ENCODE measurements around the gene BBS9.

Gene BBS9

DNA sequence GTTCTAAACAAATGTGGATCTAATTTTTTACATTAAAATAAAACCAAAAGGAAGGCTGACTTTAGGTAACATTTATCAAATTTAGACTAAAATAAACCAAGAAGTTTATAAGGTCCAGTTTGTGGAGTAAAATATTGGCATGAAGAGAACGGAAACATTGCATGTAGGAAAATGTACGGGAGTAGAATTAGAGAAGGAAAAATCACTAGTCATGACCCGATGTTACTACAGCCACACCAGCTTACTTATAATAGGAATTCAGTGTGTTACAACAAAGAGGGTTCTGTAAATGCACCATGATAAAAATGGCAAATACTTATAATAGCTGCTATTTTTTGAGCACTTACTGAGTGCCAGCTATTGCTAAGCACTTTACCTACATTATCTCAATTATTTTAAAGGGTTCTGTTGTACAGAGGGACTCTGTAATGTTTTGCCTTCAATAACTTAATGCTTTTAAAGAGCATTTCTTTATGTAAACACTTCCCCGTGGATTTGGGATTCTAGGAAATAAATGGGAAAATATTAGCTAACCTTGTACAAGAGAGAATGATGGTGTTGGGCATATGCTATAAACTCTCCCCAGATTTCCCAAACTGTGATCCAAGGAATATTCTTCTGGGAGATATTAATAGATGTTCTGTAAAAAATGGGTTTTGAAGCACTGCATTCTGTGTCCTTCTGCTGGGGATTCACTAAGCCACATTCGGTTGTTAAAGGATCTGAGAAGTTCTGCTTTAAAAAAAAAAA lies 296.7 kb downstream of the BBS9 start:
- TF ChIP-seq, protein P1, sequence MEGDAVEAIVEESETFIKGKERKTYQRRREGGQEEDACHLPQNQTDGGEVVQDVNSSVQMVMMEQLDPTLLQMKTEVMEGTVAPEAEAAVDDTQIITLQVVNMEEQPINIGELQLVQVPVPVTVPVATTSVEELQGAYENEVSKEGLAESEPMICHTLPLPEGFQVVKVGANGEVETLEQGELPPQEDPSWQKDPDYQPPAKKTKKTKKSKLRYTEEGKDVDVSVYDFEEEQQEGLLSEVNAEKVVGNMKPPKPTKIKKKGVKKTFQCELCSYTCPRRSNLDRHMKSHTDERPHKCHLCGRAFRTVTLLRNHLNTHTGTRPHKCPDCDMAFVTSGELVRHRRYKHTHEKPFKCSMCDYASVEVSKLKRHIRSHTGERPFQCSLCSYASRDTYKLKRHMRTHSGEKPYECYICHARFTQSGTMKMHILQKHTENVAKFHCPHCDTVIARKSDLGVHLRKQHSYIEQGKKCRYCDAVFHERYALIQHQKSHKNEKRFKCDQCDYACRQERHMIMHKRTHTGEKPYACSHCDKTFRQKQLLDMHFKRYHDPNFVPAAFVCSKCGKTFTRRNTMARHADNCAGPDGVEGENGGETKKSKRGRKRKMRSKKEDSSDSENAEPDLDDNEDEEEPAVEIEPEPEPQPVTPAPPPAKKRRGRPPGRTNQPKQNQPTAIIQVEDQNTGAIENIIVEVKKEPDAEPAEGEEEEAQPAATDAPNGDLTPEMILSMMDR (IDR thresholded peaks at IDR 0.05; ENCODE audit: insufficient read depth, low read depth, low read length, missing control alignments): no peak
- H3K4me3 ChIP-seq (ENCODE audit: low read length): no peak overlapping the region
- no peak for DNase-seq (ENCODE audit: low read depth)

DNA sequence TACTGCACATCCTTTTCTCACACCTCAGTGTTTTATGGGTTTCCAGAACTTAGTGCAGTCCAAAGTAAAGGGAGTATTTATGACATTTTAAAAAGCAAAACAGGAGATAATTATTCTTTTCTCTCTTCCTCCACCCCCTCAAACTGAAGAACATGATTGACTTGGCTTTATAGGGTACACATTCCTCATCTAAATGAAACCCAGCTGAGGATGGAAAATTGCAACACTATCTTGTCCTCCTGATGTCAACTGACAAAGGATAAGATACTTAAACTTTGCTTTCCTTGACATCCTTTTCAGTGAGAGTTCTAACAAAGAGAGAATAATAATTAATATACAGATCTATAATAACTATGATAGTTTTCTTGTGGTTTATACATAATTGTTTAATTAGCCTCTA lies 299.1 kb downstream of the BBS9 start:
- TF ChIP-seq, protein P1 (IDR thresholded peaks at IDR 0.05; ENCODE audit: insufficient read depth, low read depth, low read length, missing control alignments): no peak
- no peak for DNase-seq (ENCODE audit: low read depth)
- no peak overlapping the region for H3K4me3 ChIP-seq (ENCODE audit: low read length)

- no peak overlapping the region for H3K4me3 ChIP-seq (ENCODE audit: low read length)
- no peak for DNase-seq (ENCODE audit: low read depth)
- TF ChIP-seq, protein P1 (IDR thresholded peaks at IDR 0.05; ENCODE audit: insufficient read depth, low read depth, low read length, missing control alignments): no peak
Observed at GRCh38 chr7:33431543-33431942, 302.2 kb downstream of the BBS9 start.

DNA sequence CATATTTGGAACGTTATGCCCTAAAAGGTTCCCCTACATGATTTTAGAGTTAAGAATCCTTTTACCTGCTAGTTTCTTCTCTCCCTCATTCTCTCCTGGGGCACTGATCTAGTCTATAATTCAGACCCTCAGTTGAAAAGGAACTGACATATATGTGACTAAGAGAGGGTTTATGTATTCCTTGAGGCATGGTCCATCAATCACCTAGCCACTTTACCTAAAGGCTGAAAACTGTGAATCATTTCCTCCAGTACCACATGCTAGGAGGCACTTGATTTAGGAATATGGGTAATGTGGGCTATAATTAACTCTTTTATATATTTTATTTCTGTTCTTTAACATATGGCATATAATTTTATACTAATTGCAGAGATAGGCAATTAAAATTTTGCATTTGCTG lies 303.5 kb downstream of the BBS9 start:
- peak; percentile 63 for DNase-seq (ENCODE audit: low read depth)
- H3K4me3 ChIP-seq (ENCODE audit: low read length): no peak overlapping the region
- TF ChIP-seq, protein P1 (IDR thresholded peaks at IDR 0.05; ENCODE audit: insufficient read depth, low read depth, low read length, missing control alignments): no peak

GRCh38 chr7:33433357-33433756 lies 304.0 kb downstream of the BBS9 start:
- TF ChIP-seq, protein P1 (IDR thresholded peaks at IDR 0.05; ENCODE audit: insufficient read depth, low read depth, low read length, missing control alignments): no peak
- no peak for DNase-seq (ENCODE audit: low read depth)
- no peak overlapping the region for H3K4me3 ChIP-seq (ENCODE audit: low read length)

- DNase-seq (ENCODE audit: low read depth): no peak
- no peak overlapping the region for H3K4me3 ChIP-seq (ENCODE audit: low read length)
- TF ChIP-seq, protein P1 (IDR thresholded peaks at IDR 0.05; ENCODE audit: insufficient read depth, low read depth, low read length, missing control alignments): no peak
Observed at GRCh38 chr7:33444511-33444910, 315.1 kb downstream of the BBS9 start.

GRCh38 chr7:33446551-33446950 lies 317.2 kb downstream of the BBS9 start:
- TF ChIP-seq, protein P1 (IDR thresholded peaks at IDR 0.05; ENCODE audit: insufficient read depth, low read depth, low read length, missing control alignments): no peak
- H3K4me3 ChIP-seq (ENCODE audit: low read length): no peak overlapping the region
- DNase-seq (ENCODE audit: low read depth): no peak
